IMR-90 (cell line): ENCODE results near the gene MARS2. TPM values are rescaled to one million over a fixed set of nuclear protein-coding genes. Genes with fewer than 3 reads are reported as not detected.

ENCODE experiments used
- ATAC-seq: fragments of 200-7000 bp; cut with Tn5 transposase; 2 replicates; pipeline ENCODE4 v1.9.1; 2020; ENCODE audit warnings: low read depth, mild to moderate bottlenecking, moderate library complexity
- BruUV-seq: library from RNA; stranded (reverse); fragments of 400-500 nt; replicated peaks from 2 replicates; lab custom pipeline; 2021; lab: Mats Ljungman, UMichigan
- CTCF ChIA-PET: fragments of 300-600 bp; formaldehyde crosslinking; extraction: SDS; loops from one replicate; lab custom pipeline; 2021; ENCODE audit warnings: antibody characterized with exemption; lab: Yijun Ruan, JAX
- POLR2A ChIA-PET: fragments of 300-600 bp; sonication (Branson Sonifier 250); formaldehyde crosslinking; loops from one replicate; lab custom pipeline; 2022; ENCODE audit warnings: antibody characterized with exemption; ENCODE audit not compliant: unreplicated experiment; lab: Charles Lee
- DNase-seq: peaks from one replicate; pipeline ENCODE4 v3.0.0; 2013
- H2AFZ ChIP-seq: replicated peaks from 2 replicates; pipeline ENCODE3; 2013; ENCODE audit warnings: low read length, mild to moderate bottlenecking; ENCODE audit not compliant: poor library complexity
- H2AK5ac ChIP-seq: 2 replicates; pipeline ENCODE4 v1.6.1; 2013; ENCODE audit warnings: low read depth, low read length, inconsistent platforms
- H2AK9ac ChIP-seq: replicated peaks from 2 replicates; pipeline ENCODE3; 2013; ENCODE audit warnings: mild to moderate bottlenecking, low read depth, low read length, moderate library complexity; ENCODE audit not compliant: poor library complexity
- H2BK120ac ChIP-seq: 2 replicates; pipeline ENCODE4 v1.6.1; 2013; ENCODE audit warnings: low read depth, low read length, inconsistent platforms
- H2BK15ac ChIP-seq: 3 replicates; pipeline ENCODE4 v1.6.1; 2013; ENCODE audit warnings: low read depth, low read length, inconsistent platforms
- H2BK20ac ChIP-seq: 2 replicates; pipeline ENCODE4 v1.6.1; 2013; ENCODE audit warnings: low read depth, mild to moderate bottlenecking, inconsistent platforms, low read length, moderate library complexity
- H2BK5ac ChIP-seq: 2 replicates; pipeline ENCODE4 v1.6.1; 2013; ENCODE audit warnings: mild to moderate bottlenecking, low read depth, low read length, inconsistent platforms; ENCODE audit not compliant: poor library complexity, severe bottlenecking
- H3K14ac ChIP-seq: replicated peaks from 2 replicates; pipeline ENCODE4 v1.6.1; 2013; ENCODE audit warnings: low read depth, low read length, inconsistent platforms
- H3K18ac ChIP-seq: 2 replicates; pipeline ENCODE4 v1.6.1; 2013; ENCODE audit warnings: low read depth, low read length, control low read depth
- H3K23ac ChIP-seq: 2 replicates; pipeline ENCODE4 v1.6.1; 2013; ENCODE audit warnings: low read depth, low read length, inconsistent platforms
- H3K27ac ChIP-seq: 2 replicates; pipeline ENCODE4 v1.5.1; 2013; ENCODE audit warnings: mild to moderate bottlenecking, control low read depth, low read length; ENCODE audit not compliant: insufficient read depth
- H3K27me3 ChIP-seq: 2 replicates; pipeline ENCODE4 v1.6.1; 2013; ENCODE audit warnings: low read length; ENCODE audit not compliant: control insufficient read depth, insufficient read depth
- H3K36me3 ChIP-seq: 2 replicates; pipeline ENCODE4 v1.6.1; 2013; ENCODE audit warnings: low read length, mixed read lengths; ENCODE audit not compliant: control insufficient read depth, insufficient read depth
- H3K4ac ChIP-seq: 2 replicates; pipeline ENCODE4 v1.6.1; 2013; ENCODE audit warnings: low read depth, low read length, inconsistent platforms
- H3K4me1 ChIP-seq: 2 replicates; pipeline ENCODE4 v1.6.1; 2013; ENCODE audit warnings: low read length, mixed read lengths; ENCODE audit not compliant: control insufficient read depth, insufficient read depth
- H3K4me2 ChIP-seq: 2 replicates; pipeline ENCODE4 v1.6.1; 2013; ENCODE audit warnings: low read depth, mild to moderate bottlenecking, control low read depth, low read length, moderate library complexity
- H3K4me3 ChIP-seq: 2 replicates; pipeline ENCODE4 v1.5.1; 2013; ENCODE audit warnings: low read depth, mild to moderate bottlenecking, control low read depth, low read length, moderate library complexity; ENCODE audit not compliant: insufficient read depth
- H3K56ac ChIP-seq: 2 replicates; pipeline ENCODE4 v1.6.1; 2013; ENCODE audit warnings: low read length, inconsistent platforms; ENCODE audit not compliant: insufficient read depth; ENCODE audit errors: extremely low read depth
- H3K79me1 ChIP-seq, 2 experiments: 2 replicates each; pipeline ENCODE4 v1.6.1; 2013; ENCODE audit warnings: low read length in 2 of 2, inconsistent platforms in 1 of 2, low read depth in 1 of 2
- H3K9ac ChIP-seq: 2 replicates; pipeline ENCODE4 v1.6.1; 2013; ENCODE audit warnings: low read depth, low read length, control low read depth
- H3K9me1 ChIP-seq: 2 replicates; pipeline ENCODE4 v1.6.1; 2013; ENCODE audit warnings: low read length, inconsistent platforms; ENCODE audit not compliant: insufficient read depth
- H3K9me3 ChIP-seq: 2 replicates; pipeline ENCODE4 v1.6.1; 2013; ENCODE audit warnings: low read length; ENCODE audit not compliant: control insufficient read depth, insufficient read depth
- H4K20me1 ChIP-seq: 2 replicates; pipeline ENCODE4 v1.6.1; 2013; ENCODE audit warnings: low read length, inconsistent platforms; ENCODE audit not compliant: insufficient read depth
- H4K5ac ChIP-seq: 2 replicates; pipeline ENCODE4 v1.6.1; 2013; ENCODE audit warnings: mild to moderate bottlenecking, low read depth, low read length, control low read depth
- H4K8ac ChIP-seq, 2 experiments: 2 replicates each; pipeline ENCODE4 v1.6.1; 2013; ENCODE audit warnings: low read depth in 2 of 2, low read length in 2 of 2, control low read depth in 1 of 2, inconsistent platforms in 1 of 2
- H4K91ac ChIP-seq: 2 replicates; pipeline ENCODE4 v1.6.1; 2013; ENCODE audit warnings: low read depth, low read length, inconsistent platforms; ENCODE audit not compliant: insufficient read depth
- BHLHE40 ChIP-seq: fragments of 150-350 bp; IDR thresholded peaks from 2 replicates; pipeline ENCODE4 v1.6.1; 2016; ENCODE audit warnings: mild to moderate bottlenecking, low read depth, low read length
- CHD1 ChIP-seq: IDR thresholded peaks from 2 replicates; pipeline ENCODE4 v1.6.1; 2012; ENCODE audit warnings: low read depth, low read length, improper control_type of control experiment
- MXI1 ChIP-seq: IDR thresholded peaks from 2 replicates; pipeline ENCODE4 v1.6.1; 2012; ENCODE audit warnings: low read depth, mild to moderate bottlenecking, low read length, moderate library complexity, borderline replicate concordance
- NFE2L2 ChIP-seq: fragments of 150-350 bp; IDR thresholded peaks from 2 replicates; pipeline ENCODE4 v1.6.1; 2016; ENCODE audit warnings: low read depth, mild to moderate bottlenecking, low read length
- POLR2A ChIP-seq: IDR thresholded peaks from 2 replicates; pipeline ENCODE4 v1.6.1; 2012; ENCODE audit warnings: mild to moderate bottlenecking, low read depth, low read length
- RAD21 ChIP-seq: IDR thresholded peaks from 2 replicates; pipeline ENCODE4 v1.6.1; 2012; ENCODE audit warnings: low read length, improper control_type of control experiment
- RFX5 ChIP-seq: IDR thresholded peaks from 2 replicates; pipeline ENCODE4 v1.8.0; 2012; ENCODE audit warnings: low read depth, mild to moderate bottlenecking, low read length, moderate library complexity
- SMC3 ChIP-seq: fragments of 150-350 bp; IDR thresholded peaks from 2 replicates; pipeline ENCODE4 v1.6.1; 2016; ENCODE audit warnings: low read depth, mild to moderate bottlenecking, antibody characterized with exemption, low read length, moderate library complexity
- WGBS, 2 experiments: methylation state at CpG; one replicate each; pipeline versions ENCODE4 v1.1.5 to v1.1.7; 2013; ENCODE audit warnings: missing lambda C conversion rate in 2 of 2; ENCODE audit not compliant: insufficient read length in 1 of 2; ENCODE audit errors: extremely low coverage in 2 of 2; 5-methylcytosine and 5-hydroxymethylcytosine counted together
- dilution Hi-C: fragments of 300-500 bp; cut with HindIII; formaldehyde crosslinking; loops from one replicate; pipeline ENCODE4 v1.14.3; 2018; ENCODE audit warnings: low sequenced_read_pairs; ENCODE audit not compliant: unreplicated experiment
- in situ Hi-C: fragments of 300-500 bp; cut with MboI; formaldehyde crosslinking; loops from 3 replicates; pipeline ENCODE4 v1.14.3; 2019; ENCODE audit warnings: low sequenced_read_pairs, inconsistent platforms, mixed read lengths
- intact Hi-C: fragments of 100-400 bp; cut with micrococcal nuclease; formaldehyde crosslinking; loops from 2 replicates; pipeline ENCODE4 v1.10.0; 2022
- polyA plus RNA-seq, 3 experiments: library from polyadenylated mRNA; depleted of rRNA; stranded (reverse); fragments of >200 nt; gene quantifications; 2 replicates each; pipeline ENCODE4 v1.2.3, GENCODE V29; 2012; ENCODE audit warnings: low replicate concordance in 1 of 3
- total RNA-seq: library from RNA; depleted of rRNA; stranded (reverse); fragments of >200 nt; gene quantifications from 2 replicates; pipeline ENCODE4 v1.2.3, GENCODE V29; 2012
- TF ChIP-seq, protein P1 (sequence below): fragments of 150-350 bp; IDR thresholded peaks from 2 replicates; pipeline ENCODE4 v1.6.1; 2016; ENCODE audit warnings: low read depth, mild to moderate bottlenecking, low read length, moderate library complexity, borderline replicate concordance
- TF ChIP-seq, protein P2 (sequence below): fragments of 150-350 bp; IDR thresholded peaks from 2 replicates; pipeline ENCODE4 v1.6.1; 2017; ENCODE audit warnings: mild to moderate bottlenecking, antibody characterized with exemption, low read length, low read depth

Gene MARS2
- total and polyA plus RNA-seq, 2 of the 4 experiments (the other 2 are of a cell fraction) = 3.4 to 3.8 TPM

DNA sequence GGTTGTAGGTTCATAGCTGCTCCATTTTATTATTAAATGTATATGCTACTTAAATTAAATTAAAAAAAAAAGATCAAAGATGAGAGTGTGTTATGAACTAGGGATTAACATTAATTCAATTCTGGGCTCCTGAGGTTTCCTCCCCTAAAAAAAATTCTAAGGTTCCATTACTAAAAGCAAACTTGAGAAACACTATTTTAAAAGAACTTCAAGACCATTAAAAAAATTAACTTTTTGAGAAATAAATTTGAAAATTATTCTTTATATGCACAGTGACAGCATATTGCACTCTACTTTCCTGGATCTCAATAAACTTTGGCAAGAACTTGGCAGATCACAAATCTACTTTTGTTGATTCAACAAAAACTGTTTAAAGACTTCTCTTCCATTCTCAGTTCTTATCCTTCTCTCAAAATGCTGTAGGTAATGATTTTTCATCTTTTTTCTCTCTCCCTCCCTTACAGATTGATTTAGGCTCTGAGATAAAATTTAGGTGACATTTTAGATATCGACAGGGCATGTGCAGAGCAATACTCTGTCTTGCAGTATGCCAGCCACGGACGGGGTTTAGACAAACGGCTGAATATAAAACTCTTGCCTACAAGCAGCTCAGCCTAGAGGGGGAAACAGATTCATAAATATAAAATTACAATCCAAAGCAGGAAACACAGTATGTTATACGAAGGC is 592 bp upstream of the MARS2 start (continued):
- TF ChIP-seq POLR2A (no peak), BHLHE40 (no peak)

DNA sequence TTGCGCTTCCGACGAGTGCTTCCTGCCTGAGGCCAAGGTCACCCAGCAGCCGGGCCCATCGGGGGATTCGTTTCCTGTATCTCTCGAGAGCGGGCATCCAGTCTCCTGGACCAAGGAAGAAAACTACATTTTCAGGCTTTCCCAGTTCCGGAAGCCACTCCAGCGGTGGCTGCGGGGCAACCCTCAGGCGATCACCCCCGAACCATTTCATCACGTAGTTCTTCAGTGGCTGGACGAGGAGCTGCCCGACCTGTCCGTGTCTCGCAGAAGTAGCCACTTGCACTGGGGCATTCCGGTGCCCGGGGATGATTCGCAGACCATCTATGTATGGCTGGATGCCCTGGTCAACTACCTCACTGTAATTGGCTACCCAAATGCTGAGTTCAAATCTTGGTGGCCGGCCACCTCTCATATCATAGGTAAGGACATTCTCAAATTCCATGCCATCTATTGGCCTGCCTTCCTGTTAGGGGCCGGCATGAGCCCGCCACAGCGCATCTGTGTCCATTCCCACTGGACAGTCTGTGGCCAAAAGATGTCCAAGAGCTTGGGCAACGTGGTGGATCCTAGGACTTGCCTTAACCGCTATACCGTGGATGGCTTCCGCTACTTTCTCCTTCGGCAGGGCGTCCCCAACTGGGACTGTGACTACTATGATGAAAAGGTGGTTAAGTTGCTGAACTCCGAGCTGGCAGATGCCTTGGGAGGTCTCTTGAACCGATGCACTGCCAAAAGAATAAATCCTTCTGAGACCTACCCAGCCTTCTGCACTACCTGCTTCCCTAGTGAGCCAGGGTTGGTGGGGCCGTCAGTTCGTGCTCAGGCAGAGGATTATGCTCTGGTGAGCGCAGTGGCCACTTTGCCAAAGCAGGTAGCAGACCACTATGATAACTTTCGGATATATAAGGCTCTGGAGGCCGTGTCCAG is 1.0 kb downstream of the MARS2 start:
- Histone ChIP-seq H2BK20ac (no peak overlapping the region), H3K9ac (peak overlapping the region; percentile 80), H3K9me3 (no peaks in the 10 kb centered on the region), H3K14ac (peak overlapping the region; percentile 49; the same call in 1 of the 2 replicates), H3K23ac (peak overlapping the region; percentile 74), H2AFZ (peak overlapping the region; percentile 95), H4K91ac (no peak overlapping the region; the same call in 1 of the 2 replicates), H2AK9ac (peak overlapping the region; percentile 77), H3K27me3 (no peaks in the 10 kb centered on the region), H2AK5ac (peak overlapping the region; percentile 78), H3K79me1 (peaks cover 20 to 40% of the 10 kb centered on the region in 2 experiments), H3K27ac (peak overlapping the region; percentile 49), H4K8ac (0 out of 4 replicates have a peak overlapping the region, but pooled peaks of 1 of the 2 experiments have one; percentile 22), H3K56ac (peak overlapping the region; percentile 19), H2BK120ac (no peak overlapping the region), H4K20me1 (peaks cover 20% of the 10 kb centered on the region), H3K4me2 (peak overlapping the region; percentile 80), H4K5ac (no peak overlapping the region), H3K18ac (no peak overlapping the region), H3K36me3 (no peaks in the 10 kb centered on the region; the same call in 1 of the 2 replicates), H2BK15ac (no peak overlapping the region), H3K4me3 (peak overlapping the region; percentile 99), H3K4me1 (peaks cover 6% of the 10 kb centered on the region), H3K4ac (peak overlapping the region; percentile 16), H2BK5ac (peak overlapping the region; percentile 18), H3K9me1 (peaks cover 5% of the 10 kb centered on the region)
- dilution Hi-C loops (no loop called here), in situ Hi-C loops (loop anchor here (10.0 kb wide), 1 partner anchor 191 kb away; the partner anchor contains the start of gene MOB4), intact Hi-C loops (loop anchor here (1.0 to 10.0 kb wide), 5 partner anchors 189 to 591 kb away; partner anchors contain the start of genes HSPE1, MOB4 and SF3B1)
- POLR2A ChIA-PET = no interaction called here
- DNase-seq = peak; percentile 11
- CTCF ChIA-PET = interaction anchor here (0.8 kb wide), 1 partner anchor 107 kb away, joined by 3 read pairs; no protein-coding TSS in a partner anchor
- no TSS peak for BruUV-seq
- peak; percentile 4 for ATAC-seq
- WGBS, 2 experiments = 7% methylated on average over 25 of the region's 38 CpGs; no CpG with 5 or more reads in 1 of the 2 experiments
- TF ChIP-seq, protein P1, sequence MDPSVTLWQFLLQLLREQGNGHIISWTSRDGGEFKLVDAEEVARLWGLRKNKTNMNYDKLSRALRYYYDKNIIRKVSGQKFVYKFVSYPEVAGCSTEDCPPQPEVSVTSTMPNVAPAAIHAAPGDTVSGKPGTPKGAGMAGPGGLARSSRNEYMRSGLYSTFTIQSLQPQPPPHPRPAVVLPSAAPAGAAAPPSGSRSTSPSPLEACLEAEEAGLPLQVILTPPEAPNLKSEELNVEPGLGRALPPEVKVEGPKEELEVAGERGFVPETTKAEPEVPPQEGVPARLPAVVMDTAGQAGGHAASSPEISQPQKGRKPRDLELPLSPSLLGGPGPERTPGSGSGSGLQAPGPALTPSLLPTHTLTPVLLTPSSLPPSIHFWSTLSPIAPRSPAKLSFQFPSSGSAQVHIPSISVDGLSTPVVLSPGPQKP = no peak
- TF ChIP-seq POLR2A (no peak), MXI1 (no peak), RFX5 (no peak), CHD1 (no peak), RAD21 (no peak), SMC3 (no peak), NFE2L2 (no peak)
- TF ChIP-seq, protein P2, sequence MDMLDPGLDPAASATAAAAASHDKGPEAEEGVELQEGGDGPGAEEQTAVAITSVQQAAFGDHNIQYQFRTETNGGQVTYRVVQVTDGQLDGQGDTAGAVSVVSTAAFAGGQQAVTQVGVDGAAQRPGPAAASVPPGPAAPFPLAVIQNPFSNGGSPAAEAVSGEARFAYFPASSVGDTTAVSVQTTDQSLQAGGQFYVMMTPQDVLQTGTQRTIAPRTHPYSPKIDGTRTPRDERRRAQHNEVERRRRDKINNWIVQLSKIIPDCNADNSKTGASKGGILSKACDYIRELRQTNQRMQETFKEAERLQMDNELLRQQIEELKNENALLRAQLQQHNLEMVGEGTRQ = no peak
